Mesendoderm (in vitro differentiated cells): ENCODE results near the gene SOD3.

Experiments
- DNase-seq: peaks from one replicate; pipeline ENCODE4 v3.0.0; 2013
- H2AK5ac ChIP-seq: 2 replicates; pipeline ENCODE4 v1.6.1; 2013; ENCODE audit warnings: low read length, inconsistent platforms
- H2BK120ac ChIP-seq: 2 replicates; pipeline ENCODE4 v1.6.1; 2013; ENCODE audit warnings: low read depth, mild to moderate bottlenecking, low read length, moderate library complexity, mixed read lengths
- H2BK15ac ChIP-seq: replicated peaks from 2 replicates; pipeline ENCODE4 v1.6.1; 2013; ENCODE audit warnings: low read depth, mild to moderate bottlenecking, moderate library complexity
- H2BK5ac ChIP-seq: 2 replicates; pipeline ENCODE4 v1.6.1; 2013; ENCODE audit warnings: low read length, inconsistent platforms
- H3K18ac ChIP-seq: 2 replicates; pipeline ENCODE4 v1.6.1; 2013; ENCODE audit warnings: mild to moderate bottlenecking, low read length, mixed read lengths
- H3K23ac ChIP-seq: one replicate; pipeline ENCODE4 v1.6.1; 2013; ENCODE audit warnings: low read length
- H3K27ac ChIP-seq: 2 replicates; pipeline ENCODE4 v1.5.1; 2013; ENCODE audit warnings: low read depth, mild to moderate bottlenecking, inconsistent platforms, low read length, moderate library complexity
- H3K27me3 ChIP-seq: 2 replicates; pipeline ENCODE4 v1.6.1; 2013; ENCODE audit warnings: low read length, control low read depth, mild to moderate bottlenecking, inconsistent platforms; ENCODE audit not compliant: insufficient read depth, poor library complexity
- H3K36me3 ChIP-seq: 2 replicates; pipeline ENCODE4 v1.6.1; 2013; ENCODE audit warnings: low read length, inconsistent platforms; ENCODE audit not compliant: control insufficient read depth, insufficient read depth
- H3K4ac ChIP-seq: one replicate; pipeline ENCODE4 v1.6.1; 2013; ENCODE audit warnings: low read depth, mild to moderate bottlenecking, low read length, moderate library complexity
- H3K4me1 ChIP-seq: 2 replicates; pipeline ENCODE4 v1.6.1; 2013; ENCODE audit warnings: low read depth, low read length, inconsistent platforms; ENCODE audit not compliant: control insufficient read depth
- H3K4me2 ChIP-seq: 2 replicates; pipeline ENCODE4 v1.6.1; 2013; ENCODE audit warnings: low read length
- H3K4me3 ChIP-seq: 2 replicates; pipeline ENCODE4 v1.5.1; 2013; ENCODE audit warnings: mild to moderate bottlenecking, low read length
- H3K56ac ChIP-seq: one replicate; pipeline ENCODE4 v1.6.1; 2013; ENCODE audit warnings: low read length
- H3K79me1 ChIP-seq: 2 replicates; pipeline ENCODE4 v1.6.1; 2013; ENCODE audit warnings: low read length, inconsistent platforms
- H3K79me2 ChIP-seq: 2 replicates; pipeline ENCODE4 v1.6.1; 2013; ENCODE audit warnings: mild to moderate bottlenecking, low read length; ENCODE audit not compliant: control insufficient read depth, insufficient read depth
- H3K9ac ChIP-seq: 2 replicates; pipeline ENCODE4 v1.6.1; 2013; ENCODE audit warnings: low read length, inconsistent platforms
- H4K5ac ChIP-seq: one replicate; pipeline ENCODE4 v1.6.1; 2013; ENCODE audit warnings: low read length
- H4K8ac ChIP-seq: one replicate; pipeline ENCODE4 v1.6.1; 2013; ENCODE audit warnings: low read depth, mild to moderate bottlenecking, control low read depth, low read length, moderate library complexity
- WGBS: extraction: QIAGEN DNeasy Blood & Tissue Kit; methylation state at CpG from one replicate; pipeline ENCODE4 v1.1.7; 2013; ENCODE audit warnings: low lambda C conversion rate, missing lambda C conversion rate; ENCODE audit not compliant: insufficient coverage; ENCODE audit errors: extremely low coverage; 5-methylcytosine and 5-hydroxymethylcytosine counted together

The SOD3 gene

GRCh38 chr4:24795666-24796381, 451 bp downstream of the SOD3 start:
- H3K4me3 ChIP-seq, result peak overlapping the region; percentile 18
- no peak overlapping the region for H2BK5ac ChIP-seq
- H3K23ac ChIP-seq, result no peak overlapping the region
- no peak overlapping the region for H4K5ac ChIP-seq
- H3K79me1 ChIP-seq, result no peaks in the 10 kb centered on the region
- WGBS, result no CpG with 5 or more reads among the region's 9 CpGs
- no peak overlapping the region for H2BK15ac ChIP-seq
- H3K4me1 ChIP-seq, result peaks cover 10% of the 10 kb centered on the region
- no peaks in the 10 kb centered on the region for H3K79me2 ChIP-seq
- H3K56ac ChIP-seq, result peak overlapping the region; percentile 58
- H2BK120ac ChIP-seq, result no peak overlapping the region
- peak overlapping the region; percentile 67 for H3K4me2 ChIP-seq
- H2AK5ac ChIP-seq, result no peak overlapping the region
- H3K27ac ChIP-seq, result no peak overlapping the region
- no peak overlapping the region for H3K4ac ChIP-seq
- H3K18ac ChIP-seq, result no peak overlapping the region
- no peak overlapping the region for H4K8ac ChIP-seq
- DNase-seq, result peak; percentile 61
- peak overlapping the region; percentile 52 for H3K9ac ChIP-seq
- H3K27me3 ChIP-seq, result peaks cover 19% of the 10 kb centered on the region
- H3K36me3 ChIP-seq, result no peaks in the 10 kb centered on the region

GRCh38 chr4:24796620-24797019, 1.2 kb downstream of the SOD3 start:
- Histone ChIP-seq H3K23ac (no peak overlapping the region), H3K79me1 (no peaks in the 10 kb centered on the region), H2BK120ac (no peak overlapping the region), H3K27ac (no peak overlapping the region), H2BK15ac (no peak overlapping the region), H4K8ac (no peak overlapping the region), H3K56ac (no peak overlapping the region), H3K18ac (no peak overlapping the region), H3K4ac (no peak overlapping the region), H3K4me1 (peaks cover 10% of the 10 kb centered on the region), H3K9ac (no peak overlapping the region), H2BK5ac (no peak overlapping the region), H3K36me3 (no peaks in the 10 kb centered on the region), H3K4me3 (no peak overlapping the region), H4K5ac (no peak overlapping the region), H2AK5ac (no peak overlapping the region), H3K79me2 (no peaks in the 10 kb centered on the region), H3K4me2 (no peak overlapping the region), H3K27me3 (peaks cover 26% of the 10 kb centered on the region)
- no peak for DNase-seq

GRCh38 chr4:24798036-24798610, 2.8 kb downstream of the SOD3 start:
- Histone ChIP-seq H3K4me2 (no peak overlapping the region), H3K79me1 (no peaks in the 10 kb centered on the region), H3K23ac (no peak overlapping the region), H3K56ac (no peak overlapping the region), H4K5ac (no peak overlapping the region), H3K27me3 (peaks cover 26% of the 10 kb centered on the region), H4K8ac (no peak overlapping the region), H3K36me3 (no peaks in the 10 kb centered on the region), H3K4ac (no peak overlapping the region), H3K79me2 (no peaks in the 10 kb centered on the region), H3K9ac (no peak overlapping the region), H3K18ac (no peak overlapping the region), H2BK120ac (no peak overlapping the region), H2AK5ac (no peak overlapping the region), H3K4me1 (peaks cover 10% of the 10 kb centered on the region), H2BK15ac (no peak overlapping the region), H2BK5ac (no peak overlapping the region), H3K27ac (no peak overlapping the region), H3K4me3 (no peak overlapping the region)
- no CpG with 5 or more reads among the region's 5 CpGs for WGBS
- DNase-seq, result no peak

GRCh38 chr4:24799196-24799543, 3.8 kb downstream of the SOD3 start:
- H3K23ac ChIP-seq, result no peak overlapping the region
- H3K4me2 ChIP-seq, result no peak overlapping the region
- WGBS, result no CpG with 5 or more reads among the region's 13 CpGs
- no peak overlapping the region for H3K9ac ChIP-seq
- no peaks in the 10 kb centered on the region for H3K79me1 ChIP-seq
- H3K36me3 ChIP-seq, result no peaks in the 10 kb centered on the region
- H3K4me1 ChIP-seq, result peaks cover 9% of the 10 kb centered on the region
- no peak for DNase-seq
- no peak overlapping the region for H4K5ac ChIP-seq
- H3K27me3 ChIP-seq, result peaks cover 26% of the 10 kb centered on the region
- no peak overlapping the region for H3K4ac ChIP-seq
- H4K8ac ChIP-seq, result no peak overlapping the region
- no peaks in the 10 kb centered on the region for H3K79me2 ChIP-seq
- no peak overlapping the region for H2BK15ac ChIP-seq
- no peak overlapping the region for H2BK5ac ChIP-seq
- no peak overlapping the region for H3K56ac ChIP-seq
- no peak overlapping the region for H3K4me3 ChIP-seq
- H2BK120ac ChIP-seq, result no peak overlapping the region
- H2AK5ac ChIP-seq, result no peak overlapping the region
- H3K18ac ChIP-seq, result no peak overlapping the region
- no peak overlapping the region for H3K27ac ChIP-seq

- peaks cover 8% of the 10 kb centered on the region for H3K4me1 ChIP-seq
- no peaks in the 10 kb centered on the region for H3K79me1 ChIP-seq
- H4K8ac ChIP-seq, result no peak overlapping the region
- no peak overlapping the region for H2BK120ac ChIP-seq
- no peak overlapping the region for H3K4ac ChIP-seq
- H3K9ac ChIP-seq, result peak overlapping the region; percentile 33
- H2BK5ac ChIP-seq, result no peak overlapping the region
- H3K4me3 ChIP-seq, result no peak overlapping the region
- H3K56ac ChIP-seq, result peak overlapping the region; percentile 64
- peaks cover 26% of the 10 kb centered on the region for H3K27me3 ChIP-seq
- H2BK15ac ChIP-seq, result no peak overlapping the region
- peak overlapping the region; percentile 70 for H3K23ac ChIP-seq
- H3K36me3 ChIP-seq, result no peaks in the 10 kb centered on the region
- no CpG with 5 or more reads among the region's 103 CpGs for WGBS
- no peak overlapping the region for H2AK5ac ChIP-seq
- no peak overlapping the region for H3K18ac ChIP-seq
- DNase-seq, result peak; percentile 8
- peak overlapping the region; percentile 48 for H3K4me2 ChIP-seq
- no peak overlapping the region for H3K27ac ChIP-seq
- H4K5ac ChIP-seq, result no peak overlapping the region
- no peaks in the 10 kb centered on the region for H3K79me2 ChIP-seq
These were observed 4.4 kb downstream of the SOD3 start for GRCh38 chr4:24799544-24800324.
